Measurements from ENCODE around the gene RFPL4AL1.

RFPL4AL1 gene

DNA sequence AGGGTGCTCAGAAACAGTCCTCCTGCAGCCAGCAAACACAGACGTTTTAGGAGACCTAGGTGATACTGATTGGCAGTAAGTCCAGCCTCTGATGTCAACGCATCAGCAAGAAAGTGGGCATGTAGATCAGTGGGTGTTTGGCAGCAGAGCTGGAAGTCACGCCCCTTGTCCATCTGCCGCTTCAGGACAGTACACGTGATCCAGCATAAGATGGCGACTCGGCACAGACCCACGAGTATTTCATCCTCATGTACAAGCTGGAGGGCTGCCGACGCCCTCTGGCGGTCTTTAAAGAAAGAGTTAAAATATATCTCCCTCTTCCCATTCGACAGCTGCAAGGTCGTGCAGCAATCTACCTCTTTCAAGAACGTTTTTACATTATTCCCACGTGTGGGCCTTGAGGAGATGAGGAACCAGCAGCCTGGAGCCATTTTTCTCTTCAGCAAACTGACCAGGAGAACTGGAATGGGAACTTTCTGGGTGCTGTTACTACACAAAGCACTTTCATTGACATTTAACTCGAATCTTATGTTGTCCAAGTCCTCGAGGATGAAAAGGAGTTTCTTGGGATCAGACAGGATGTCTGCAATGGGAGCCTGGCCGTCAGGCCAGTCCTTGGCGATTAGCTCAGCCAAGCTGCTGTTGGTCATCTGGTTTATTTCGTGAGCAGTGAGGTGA lies 40.6 kb downstream of the RFPL4AL1 start:
- H3K4me3 ChIP-seq (ENCODE audit: low read length): no peak overlapping the region
- TF ChIP-seq CTCF (conservative IDR thresholded peaks at IDR 0.05; ENCODE audit: low read length): no peak
- DNase-seq (ENCODE audit: low read depth): peak; percentile 30

- no peak for TF ChIP-seq CTCF (conservative IDR thresholded peaks at IDR 0.05; ENCODE audit: low read length)
- no peak for DNase-seq (ENCODE audit: low read depth)
- H3K4me3 ChIP-seq (ENCODE audit: low read length): no peak overlapping the region
Measured at GRCh38 chr19:55811340-55811739, 42.4 kb downstream of the RFPL4AL1 start.

DNA sequence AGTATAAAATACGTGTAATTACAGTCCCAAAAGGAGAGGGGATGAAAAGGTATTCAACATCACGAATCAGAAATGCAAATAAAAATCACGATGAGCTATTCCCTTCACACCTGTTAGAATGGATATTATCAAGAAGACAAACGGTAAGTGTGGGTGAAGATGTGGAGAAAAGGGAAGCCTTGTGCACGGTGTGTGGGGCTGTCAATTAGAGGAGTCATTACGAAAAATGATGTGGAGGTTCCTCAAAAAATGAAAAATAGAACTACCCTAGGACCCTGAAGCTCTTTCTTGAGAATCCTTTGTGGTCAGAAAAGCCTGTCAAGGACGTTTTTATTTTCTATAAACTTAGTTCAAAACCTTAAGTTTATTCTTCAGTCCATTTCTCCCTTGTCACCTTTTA lies 43.5 kb downstream of the RFPL4AL1 start:
- H3K4me3 ChIP-seq (ENCODE audit: low read length): no peak overlapping the region
- DNase-seq (ENCODE audit: low read depth): no peak

DNA sequence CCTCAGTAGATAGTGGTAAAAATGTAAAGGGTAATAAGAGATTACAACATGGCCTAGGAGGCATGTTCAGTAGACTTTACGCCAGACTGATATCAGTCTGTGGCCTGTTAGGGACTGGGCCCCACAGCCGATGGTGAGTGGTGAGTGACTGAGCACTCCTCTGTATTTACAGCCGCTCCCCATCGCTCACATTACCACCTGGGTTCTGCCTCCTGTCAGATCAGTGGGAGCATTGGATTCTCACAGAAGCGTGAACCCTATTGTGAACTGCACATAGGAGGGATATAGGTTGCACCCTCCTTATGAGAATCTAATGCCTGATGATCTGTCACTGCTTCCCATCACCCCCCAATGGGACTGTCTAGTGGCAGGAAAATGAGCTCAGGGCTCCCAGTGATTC lies 45.0 kb downstream of the RFPL4AL1 start:
- H3K4me3 ChIP-seq (ENCODE audit: low read length): no peak overlapping the region
- TF ChIP-seq CTCF (conservative IDR thresholded peaks at IDR 0.05; ENCODE audit: low read length): no peak
- no peak for DNase-seq (ENCODE audit: low read depth)

More for the DNA sequence above, 43.5 kb downstream of the RFPL4AL1 start:
- TF ChIP-seq CTCF (conservative IDR thresholded peaks at IDR 0.05; ENCODE audit: low read length): no peak

DNA sequence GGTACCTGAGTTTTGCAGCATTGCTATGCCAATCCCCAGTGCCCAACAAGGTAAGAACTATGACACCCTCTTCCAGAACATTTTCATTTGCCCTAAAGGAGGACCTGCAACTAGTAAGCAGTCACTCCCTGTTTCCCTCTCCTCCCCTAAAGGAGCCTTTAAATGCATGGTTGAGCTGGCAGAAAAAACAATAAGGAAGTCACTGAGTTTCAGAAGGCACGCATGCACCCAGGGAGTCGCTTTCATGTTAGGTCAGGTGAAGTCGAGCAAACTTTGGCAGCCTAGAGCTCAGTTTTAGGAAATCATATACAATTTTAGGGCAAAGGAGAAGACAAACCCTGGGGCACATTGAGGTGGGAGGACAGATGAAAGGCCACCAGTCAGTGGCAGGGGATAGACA lies 51.1 kb downstream of the RFPL4AL1 start:
- H3K4me3 ChIP-seq (ENCODE audit: low read length): no peak overlapping the region
- TF ChIP-seq CTCF (conservative IDR thresholded peaks at IDR 0.05; ENCODE audit: low read length): no peak
- no peak for DNase-seq (ENCODE audit: low read depth)
